ENCODE results near the gene CARMIL1.

The CARMIL1 gene

DNA sequence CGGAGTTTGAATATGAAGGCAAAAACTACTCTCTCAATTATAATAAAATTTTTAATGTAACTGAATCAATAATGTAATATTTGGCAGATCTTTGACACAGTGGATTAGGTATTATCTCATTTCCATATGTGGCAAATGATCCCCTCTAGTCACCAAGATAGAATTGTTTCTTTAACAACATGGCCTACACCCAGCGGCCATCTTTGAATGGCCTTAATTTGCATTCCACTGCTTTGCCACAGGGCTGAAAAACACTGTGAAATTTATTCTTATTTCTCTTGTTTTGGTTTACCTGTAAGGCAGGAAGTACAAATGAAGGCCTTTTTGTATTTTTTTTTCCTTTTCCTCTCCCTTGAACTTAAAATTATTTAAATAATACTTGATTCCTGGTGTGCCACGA, 210.2 kb downstream of the CARMIL1 start:
- Histone ChIP-seq H2AFZ (ENCODE audit: low read length) (no peak overlapping the region), H3F3A (ENCODE audit: low read depth) (no peaks in the 10 kb centered on the region), H4K20me1 (ENCODE audit: insufficient read depth, low read length, poor library complexity, severe bottlenecking) (no peaks in the 10 kb centered on the region), H3K4me3 (ENCODE audit: low read length, poor library complexity, severe bottlenecking) (no peak overlapping the region), H3K9ac (ENCODE audit: low read depth, low read length, poor library complexity, severe bottlenecking) (no peak overlapping the region), H3K4me2 (ENCODE audit: low read depth, low read length, poor library complexity, severe bottlenecking) (no peak overlapping the region), H3K27me3 (ENCODE audit: insufficient read depth, low read length, poor library complexity, severe bottlenecking) (no peaks in the 10 kb centered on the region), H3K79me2 (ENCODE audit: insufficient read depth, low read length) (no peaks in the 10 kb centered on the region), H3K9me3 (ENCODE audit: insufficient read depth, low read depth, low read length) (no peaks in the 10 kb centered on the region), H3K9me2 (replicated peaks; ENCODE audit: low read depth, low read length) (no peaks in the 10 kb centered on the region), H3K36me3 (ENCODE audit: insufficient read depth, low read length) (no peaks in the 10 kb centered on the region), H3K4me1 (ENCODE audit: insufficient read depth, low read length, poor library complexity, severe bottlenecking) (peaks cover 8% of the 10 kb centered on the region)
- TF ChIP-seq, protein P1, sequence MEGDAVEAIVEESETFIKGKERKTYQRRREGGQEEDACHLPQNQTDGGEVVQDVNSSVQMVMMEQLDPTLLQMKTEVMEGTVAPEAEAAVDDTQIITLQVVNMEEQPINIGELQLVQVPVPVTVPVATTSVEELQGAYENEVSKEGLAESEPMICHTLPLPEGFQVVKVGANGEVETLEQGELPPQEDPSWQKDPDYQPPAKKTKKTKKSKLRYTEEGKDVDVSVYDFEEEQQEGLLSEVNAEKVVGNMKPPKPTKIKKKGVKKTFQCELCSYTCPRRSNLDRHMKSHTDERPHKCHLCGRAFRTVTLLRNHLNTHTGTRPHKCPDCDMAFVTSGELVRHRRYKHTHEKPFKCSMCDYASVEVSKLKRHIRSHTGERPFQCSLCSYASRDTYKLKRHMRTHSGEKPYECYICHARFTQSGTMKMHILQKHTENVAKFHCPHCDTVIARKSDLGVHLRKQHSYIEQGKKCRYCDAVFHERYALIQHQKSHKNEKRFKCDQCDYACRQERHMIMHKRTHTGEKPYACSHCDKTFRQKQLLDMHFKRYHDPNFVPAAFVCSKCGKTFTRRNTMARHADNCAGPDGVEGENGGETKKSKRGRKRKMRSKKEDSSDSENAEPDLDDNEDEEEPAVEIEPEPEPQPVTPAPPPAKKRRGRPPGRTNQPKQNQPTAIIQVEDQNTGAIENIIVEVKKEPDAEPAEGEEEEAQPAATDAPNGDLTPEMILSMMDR (conservative IDR thresholded peaks at IDR 0.05; ENCODE audit: low read length): no peak
- no peak for TF ChIP-seq EZH2phosphoT487 (IDR thresholded peaks at IDR 0.05; ENCODE audit: borderline replicate concordance)

DNA sequence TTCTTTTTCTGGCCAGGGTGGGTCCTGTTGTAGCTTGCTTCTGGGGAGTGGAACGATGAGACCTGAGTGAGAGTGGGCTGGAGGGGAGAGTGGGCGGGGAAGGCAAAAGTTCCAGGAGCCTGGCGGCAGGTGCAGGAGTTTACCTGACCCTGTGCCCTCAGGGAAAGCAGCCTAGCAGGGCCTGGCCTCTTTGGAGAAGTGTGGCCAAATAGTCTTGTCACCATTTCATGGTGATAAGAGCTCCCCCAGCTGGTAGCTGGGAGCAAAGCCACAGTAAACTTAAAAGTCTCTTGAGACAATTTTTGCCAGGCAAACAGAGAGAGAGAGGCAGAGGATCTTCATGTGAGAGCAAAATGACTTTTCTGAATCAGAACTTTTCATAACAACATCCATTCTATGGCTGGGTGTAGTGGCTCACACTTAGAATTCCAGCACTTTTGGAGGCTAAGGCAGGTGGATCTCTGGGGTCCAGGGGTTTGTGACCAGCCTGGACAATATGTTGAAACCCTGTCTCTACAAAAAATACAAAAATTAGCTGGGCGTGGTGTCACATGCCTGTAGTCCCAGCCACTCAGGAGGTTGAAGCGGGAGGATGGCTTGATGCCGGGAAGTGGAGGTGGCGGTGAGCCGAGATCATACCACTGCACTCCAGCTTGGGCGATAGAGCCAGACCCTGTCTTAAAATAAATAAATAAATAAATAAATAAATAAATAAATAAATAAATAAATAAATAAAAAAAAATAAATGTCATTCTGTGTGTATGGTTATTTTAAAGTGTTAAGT, 211.0 kb downstream of the CARMIL1 start:
- Histone ChIP-seq H2AFZ (ENCODE audit: low read length) (no peak overlapping the region), H3K9me3 (ENCODE audit: insufficient read depth, low read depth, low read length) (no peaks in the 10 kb centered on the region), H3K9me2 (replicated peaks; ENCODE audit: low read depth, low read length) (no peaks in the 10 kb centered on the region), H3F3A (ENCODE audit: low read depth) (no peaks in the 10 kb centered on the region), H3K9ac (ENCODE audit: low read depth, low read length, poor library complexity, severe bottlenecking) (no peak overlapping the region), H3K36me3 (ENCODE audit: insufficient read depth, low read length) (no peaks in the 10 kb centered on the region), H3K4me3 (ENCODE audit: low read length, poor library complexity, severe bottlenecking) (no peak overlapping the region), H3K79me2 (ENCODE audit: insufficient read depth, low read length) (no peaks in the 10 kb centered on the region), H3K27me3 (ENCODE audit: insufficient read depth, low read length, poor library complexity, severe bottlenecking) (no peaks in the 10 kb centered on the region), H4K20me1 (ENCODE audit: insufficient read depth, low read length, poor library complexity, severe bottlenecking) (no peaks in the 10 kb centered on the region), H3K4me2 (ENCODE audit: low read depth, low read length, poor library complexity, severe bottlenecking) (no peak overlapping the region), H3K4me1 (ENCODE audit: insufficient read depth, low read length, poor library complexity, severe bottlenecking) (peaks cover 8% of the 10 kb centered on the region)
- TF ChIP-seq, protein P1 (conservative IDR thresholded peaks at IDR 0.05; ENCODE audit: low read length): peak; percentile 90
- TF ChIP-seq EZH2phosphoT487 (IDR thresholded peaks at IDR 0.05; ENCODE audit: borderline replicate concordance): no peak

DNA sequence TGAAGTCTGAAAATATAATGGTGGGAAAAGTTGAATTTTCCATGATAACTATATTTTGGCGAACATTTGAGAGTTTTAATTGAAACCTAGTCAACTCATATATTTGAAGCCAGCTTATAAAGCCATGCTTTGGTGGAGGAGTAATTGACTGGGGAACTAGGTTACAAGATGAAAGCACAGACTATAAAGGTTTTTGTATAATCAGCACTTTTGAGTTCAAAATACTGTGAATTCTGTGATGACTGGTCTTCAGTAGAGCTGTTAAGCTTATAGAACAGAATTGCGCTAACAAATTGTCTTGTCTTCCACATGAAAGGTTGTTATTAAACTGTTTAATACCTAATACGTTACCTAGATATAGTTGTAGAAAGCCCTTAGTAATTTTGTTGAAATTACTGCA, 213.8 kb downstream of the CARMIL1 start:
- Histone ChIP-seq H3K79me2 (ENCODE audit: insufficient read depth, low read length) (no peaks in the 10 kb centered on the region), H3F3A (ENCODE audit: low read depth) (no peaks in the 10 kb centered on the region), H3K9me2 (replicated peaks; ENCODE audit: low read depth, low read length) (no peaks in the 10 kb centered on the region), H3K9me3 (ENCODE audit: insufficient read depth, low read depth, low read length) (no peaks in the 10 kb centered on the region), H4K20me1 (ENCODE audit: insufficient read depth, low read length, poor library complexity, severe bottlenecking) (no peaks in the 10 kb centered on the region), H3K36me3 (ENCODE audit: insufficient read depth, low read length) (no peaks in the 10 kb centered on the region), H3K9ac (ENCODE audit: low read depth, low read length, poor library complexity, severe bottlenecking) (no peak overlapping the region), H3K4me2 (ENCODE audit: low read depth, low read length, poor library complexity, severe bottlenecking) (no peak overlapping the region), H3K4me1 (ENCODE audit: insufficient read depth, low read length, poor library complexity, severe bottlenecking) (peaks cover 7% of the 10 kb centered on the region), H3K4me3 (ENCODE audit: low read length, poor library complexity, severe bottlenecking) (no peak overlapping the region), H3K27me3 (ENCODE audit: insufficient read depth, low read length, poor library complexity, severe bottlenecking) (no peaks in the 10 kb centered on the region), H2AFZ (ENCODE audit: low read length) (no peak overlapping the region)
- TF ChIP-seq, protein P1 (conservative IDR thresholded peaks at IDR 0.05; ENCODE audit: low read length): no peak
- TF ChIP-seq EZH2phosphoT487 (IDR thresholded peaks at IDR 0.05; ENCODE audit: borderline replicate concordance): no peak
